Activated CD4-positive, CD25-positive, alpha-beta regulatory T cell (primary cell): ENCODE data around the gene KIAA1671.

ENCODE experiments used
- DNase-seq, 4 experiments: peaks; one replicate each; lab custom pipeline; 2025; lab: John Stamatoyannopoulos, UW

Gene KIAA1671

DNA sequence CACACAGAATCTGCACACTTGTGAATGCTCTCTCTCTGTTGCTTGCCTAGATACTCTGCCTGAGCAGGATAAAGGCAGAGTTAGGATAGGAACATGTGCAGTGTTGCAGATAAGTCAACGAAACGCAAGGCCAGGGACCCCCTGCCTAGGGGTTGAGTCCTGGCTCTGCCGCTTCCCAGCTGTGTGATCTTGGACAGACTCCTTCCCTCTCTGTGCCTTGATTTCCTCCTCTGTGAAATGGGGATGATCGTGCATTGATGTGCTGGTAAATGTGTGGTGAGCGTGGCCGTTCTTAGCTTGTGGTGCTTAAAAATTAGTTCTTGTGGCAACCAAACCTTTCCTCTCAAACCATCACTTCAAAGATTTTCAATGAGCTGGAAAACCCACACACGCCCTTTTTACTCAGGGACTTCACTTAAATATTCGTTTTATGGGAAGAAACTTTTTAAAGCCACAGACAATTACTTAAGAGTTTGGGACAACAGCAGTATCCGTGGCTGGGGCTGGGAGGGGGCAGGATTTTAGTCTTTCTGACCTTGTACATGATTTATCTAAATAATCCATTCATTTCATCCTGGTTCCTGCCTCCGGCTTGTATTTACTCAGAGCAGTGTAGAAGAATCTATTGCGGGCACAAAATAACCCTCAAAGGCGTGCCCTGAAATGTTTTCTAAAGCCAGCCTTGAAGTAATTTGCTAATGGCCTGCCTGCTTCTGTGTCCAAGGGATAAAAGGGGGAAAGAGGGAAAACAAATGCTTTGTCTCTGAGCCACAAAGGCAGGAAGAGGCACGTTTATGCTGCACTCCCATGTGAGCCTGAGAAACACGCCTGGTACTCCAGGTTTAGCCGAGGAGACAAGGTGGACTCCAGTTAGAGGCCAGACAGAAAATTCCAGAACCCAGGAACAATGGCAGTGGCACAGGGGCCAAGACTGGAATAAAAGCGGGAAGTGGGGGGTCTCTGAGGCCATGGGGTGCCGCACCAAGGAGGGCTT is 162.2 kb downstream of the KIAA1671 start:
- DNase-seq = no peak

DNA sequence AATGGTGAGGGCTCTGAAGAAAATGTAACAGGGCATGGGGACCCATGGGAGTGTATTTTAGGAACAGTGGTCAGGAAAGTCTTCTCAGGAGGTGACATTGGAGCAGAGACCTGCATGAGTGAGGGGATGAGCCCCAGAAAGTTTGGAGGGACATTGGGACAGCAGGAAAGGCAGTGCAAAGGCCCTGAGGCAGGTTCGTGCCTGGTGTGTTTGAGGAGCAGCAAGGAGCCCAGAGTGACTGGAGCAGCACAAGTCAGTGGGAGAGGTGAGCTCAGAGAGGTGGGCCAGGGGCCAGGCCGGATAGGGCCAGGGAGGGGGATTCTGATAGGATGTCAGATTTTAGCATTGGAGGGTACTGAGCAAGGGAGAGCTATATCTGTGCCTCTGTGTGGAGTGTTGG is 167.1 kb downstream of the KIAA1671 start:
- no peak for DNase-seq

GRCh38 chr22:25120093-25120561 is 167.6 kb downstream of the KIAA1671 start:
- no peak for DNase-seq

DNA sequence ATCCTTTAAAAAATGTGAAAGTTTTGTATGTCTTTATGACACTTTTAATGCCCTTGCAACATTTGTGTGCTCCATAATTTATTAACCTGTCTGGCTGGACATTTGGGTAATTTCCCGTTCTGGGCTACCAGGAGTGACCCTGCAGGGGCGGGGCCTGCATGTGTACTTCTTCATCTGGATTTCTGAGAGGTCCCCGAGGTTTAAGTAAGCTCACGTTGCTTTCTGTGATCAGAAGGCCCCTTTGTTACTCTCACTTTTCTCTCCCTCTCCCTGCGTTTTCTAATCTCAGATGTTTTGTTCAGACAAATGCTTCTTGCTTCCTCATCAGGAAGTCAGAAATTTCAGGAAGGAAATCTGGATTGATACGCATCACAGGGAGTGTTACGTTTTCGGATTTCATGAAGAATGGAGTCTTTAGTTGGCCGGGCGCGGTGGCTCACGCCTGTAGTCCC is 168.3 kb downstream of the KIAA1671 start:
- DNase-seq = no peak

GRCh38 chr22:25122136-25122764 is 169.7 kb downstream of the KIAA1671 start:
- DNase-seq = no peak

DNA sequence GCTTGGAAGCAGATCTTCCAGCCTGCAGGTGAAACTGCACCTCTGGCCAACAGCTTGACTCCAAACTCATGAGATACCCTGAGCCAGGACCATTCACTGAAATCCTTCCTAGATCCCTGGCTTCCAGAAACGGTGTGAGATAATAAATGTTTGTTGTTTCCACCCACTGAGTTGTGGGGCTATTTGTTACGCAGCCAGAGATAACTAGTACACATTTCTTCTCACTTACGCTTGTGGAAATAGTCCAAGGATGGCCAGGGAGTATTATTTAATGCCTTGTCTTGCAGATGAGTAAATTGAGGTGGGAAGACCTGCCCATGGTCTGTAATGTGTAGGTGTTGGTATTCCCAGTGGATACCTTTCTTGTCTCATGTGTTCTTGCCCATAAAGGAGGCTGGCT is 171.2 kb downstream of the KIAA1671 start:
- DNase-seq = no peak

GRCh38 chr22:25125693-25126357 is 173.3 kb downstream of the KIAA1671 start:
- DNase-seq = no peak

- DNase-seq = no peak
These were observed 174.0 kb downstream of the KIAA1671 start for GRCh38 chr22:25126510-25126909.

GRCh38 chr22:25127318-25127717 is 174.8 kb downstream of the KIAA1671 start:
- DNase-seq = no peak

- no peak for DNase-seq
These were observed 177.9 kb downstream of the KIAA1671 start for GRCh38 chr22:25130462-25130861.

DNA sequence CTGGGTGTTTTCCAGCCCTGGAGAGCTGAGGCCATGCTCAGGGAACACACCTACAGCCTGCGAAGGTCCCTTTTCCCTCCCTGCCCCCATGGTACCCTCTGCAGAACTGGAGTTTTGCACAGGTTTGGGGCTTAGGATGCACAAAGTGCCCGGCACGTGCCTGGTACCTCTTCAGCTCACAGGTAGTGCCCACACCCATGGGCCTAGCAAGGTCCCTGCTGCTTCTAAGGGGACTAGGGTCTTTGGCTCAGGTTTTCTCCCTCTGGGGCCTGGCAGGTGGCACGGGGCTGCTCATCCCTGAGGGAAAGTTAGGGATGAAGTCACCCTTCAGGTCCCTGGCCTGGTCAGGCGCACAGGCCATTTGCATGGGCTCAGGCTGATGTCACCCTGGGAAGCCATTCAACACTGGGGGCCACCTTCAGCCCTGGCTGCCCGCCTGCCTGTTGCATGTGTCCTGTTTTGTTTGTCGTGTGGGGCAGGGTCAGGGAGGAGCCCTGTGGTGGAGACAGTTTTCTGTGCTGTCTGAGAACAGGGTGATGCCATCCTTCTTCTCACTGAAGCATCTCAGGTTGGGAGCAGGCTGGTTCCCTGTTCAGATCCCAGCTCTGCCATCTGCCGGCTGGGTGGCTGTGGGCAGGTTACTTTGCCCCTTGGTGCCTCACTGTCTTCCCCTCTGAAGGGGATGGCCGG is 178.8 kb downstream of the KIAA1671 start:
- DNase-seq = no peak

- DNase-seq = no peak
These were observed 181.5 kb downstream of the KIAA1671 start for GRCh38 chr22:25134028-25134427.

GRCh38 chr22:25134451-25134850 is 181.9 kb downstream of the KIAA1671 start:
- no peak for DNase-seq

DNA sequence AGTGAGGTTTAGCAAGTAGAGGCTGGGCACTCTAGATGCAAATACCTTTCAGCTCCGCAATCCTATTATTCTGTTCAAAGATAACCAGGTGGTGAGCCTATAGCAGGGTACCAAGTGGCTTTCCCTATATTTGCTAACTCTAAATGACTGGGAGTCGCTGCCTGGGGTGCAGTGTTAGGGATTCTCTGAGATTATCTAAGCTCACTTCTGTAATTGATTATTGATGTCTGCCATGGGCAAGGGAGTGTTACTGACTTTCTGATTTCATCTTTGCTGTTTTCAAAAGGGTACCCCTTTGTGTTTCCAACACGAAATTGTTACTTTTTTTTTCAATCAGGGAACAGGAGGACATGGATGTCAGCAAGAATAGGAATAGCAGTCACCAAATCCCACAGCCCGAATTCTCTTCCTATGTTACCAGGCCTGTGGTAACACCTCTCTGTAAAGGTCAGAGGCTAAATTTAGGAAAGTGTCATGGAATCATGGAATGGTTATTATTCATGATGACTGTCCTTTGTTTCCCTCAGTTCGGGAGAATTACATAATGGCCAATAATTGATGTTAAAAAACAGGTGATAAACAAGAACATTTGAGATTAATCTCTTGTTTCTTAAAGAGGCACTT is 184.5 kb downstream of the KIAA1671 start:
- DNase-seq = no peak

DNA sequence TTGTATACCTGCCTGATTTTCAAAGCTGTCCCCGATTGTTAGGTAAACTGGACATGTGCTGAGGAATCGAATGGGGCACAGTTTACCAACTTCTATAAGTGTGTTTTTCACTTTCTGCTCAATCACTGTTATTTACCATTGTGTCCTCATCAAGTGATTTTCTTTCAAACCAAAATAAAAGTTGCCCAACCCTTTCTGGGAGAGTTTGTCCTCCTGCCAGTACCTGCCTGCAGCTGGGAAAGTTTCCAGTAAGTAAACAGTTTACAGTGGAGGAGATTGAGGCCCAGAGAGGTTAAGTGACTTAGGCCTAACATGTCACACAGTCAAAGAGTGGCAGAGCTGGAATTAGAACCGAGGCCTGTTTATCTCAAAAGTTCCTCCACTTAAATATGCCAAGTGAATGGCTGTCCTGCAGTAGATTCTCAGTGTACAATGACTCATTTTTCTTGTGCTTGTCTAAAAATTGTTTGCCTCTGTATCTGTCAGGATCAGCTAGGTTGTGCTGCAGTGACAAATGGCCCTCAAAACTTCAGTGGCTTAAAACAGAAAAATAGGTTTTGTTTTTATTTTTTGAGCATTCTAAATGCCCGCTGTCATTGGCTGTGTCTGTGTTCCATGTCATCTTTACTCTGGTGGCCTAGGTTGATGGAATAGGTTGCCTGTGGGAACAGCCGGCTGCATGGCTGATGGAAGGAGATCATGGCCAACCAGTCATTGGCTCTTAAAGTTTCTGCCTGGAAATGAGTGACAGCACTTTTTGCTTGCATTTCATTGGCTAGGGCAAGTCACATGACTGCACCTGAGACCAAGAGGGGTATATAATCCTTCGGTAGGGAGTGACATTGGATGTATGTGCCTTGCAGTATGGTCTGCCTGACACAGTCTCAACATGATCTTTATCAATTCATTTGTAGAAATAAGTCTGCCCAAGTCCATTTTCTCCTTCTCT is 185.3 kb downstream of the KIAA1671 start:
- no peak for DNase-seq

- DNase-seq = no peak
These were observed 186.5 kb downstream of the KIAA1671 start for GRCh38 chr22:25139062-25139461.

DNA sequence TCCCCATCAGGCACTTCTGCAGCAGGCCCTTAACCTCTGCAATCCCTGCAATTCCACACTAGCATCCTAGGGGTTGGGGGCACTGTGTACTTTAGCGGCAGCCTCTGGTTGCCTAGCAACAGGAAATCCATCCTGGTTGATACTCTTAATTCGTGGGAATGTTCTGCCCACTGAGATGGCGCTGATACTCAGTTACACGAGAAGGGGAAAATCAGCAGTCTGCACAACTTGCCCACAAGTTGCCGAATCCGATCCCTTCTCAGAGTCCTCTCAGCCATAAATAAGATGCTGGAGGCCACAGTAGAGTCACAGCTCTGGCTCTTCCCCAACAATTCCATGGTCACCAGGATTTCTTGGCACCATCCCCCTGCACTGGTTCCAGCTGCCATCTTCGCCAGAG is 189.6 kb downstream of the KIAA1671 start:
- no peak for DNase-seq

GRCh38 chr22:25143156-25144076 is 190.9 kb downstream of the KIAA1671 start:
- no peak for DNase-seq

DNA sequence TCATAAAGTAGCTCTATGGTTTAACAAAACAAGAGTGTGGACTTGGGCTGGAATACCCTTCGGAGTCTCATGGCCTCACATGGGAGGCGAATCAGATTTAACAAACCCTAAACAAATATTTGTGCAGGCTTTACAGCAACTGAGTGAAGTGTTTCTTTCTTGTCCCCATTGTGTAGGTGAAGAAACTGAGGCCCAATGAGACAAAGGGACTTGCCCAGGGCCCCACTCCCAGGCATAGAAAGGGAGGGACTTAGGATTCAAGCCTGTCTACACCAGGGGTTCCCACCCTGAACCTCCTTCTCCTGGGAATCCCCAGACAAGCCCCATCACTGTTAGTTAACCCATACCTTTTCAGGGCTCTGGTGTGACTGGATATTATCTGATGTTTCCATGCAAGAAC is 192.0 kb downstream of the KIAA1671 start:
- no peak for DNase-seq
